NCI-H2227 (cell line): Measurements from ENCODE around the gene ELFN1.

ENCODE experiments used
- DNase-seq: peaks from one replicate; lab custom pipeline; 2025; ENCODE audit not compliant: unreplicated experiment; lab: John Stamatoyannopoulos, UW

ELFN1 gene

DNA sequence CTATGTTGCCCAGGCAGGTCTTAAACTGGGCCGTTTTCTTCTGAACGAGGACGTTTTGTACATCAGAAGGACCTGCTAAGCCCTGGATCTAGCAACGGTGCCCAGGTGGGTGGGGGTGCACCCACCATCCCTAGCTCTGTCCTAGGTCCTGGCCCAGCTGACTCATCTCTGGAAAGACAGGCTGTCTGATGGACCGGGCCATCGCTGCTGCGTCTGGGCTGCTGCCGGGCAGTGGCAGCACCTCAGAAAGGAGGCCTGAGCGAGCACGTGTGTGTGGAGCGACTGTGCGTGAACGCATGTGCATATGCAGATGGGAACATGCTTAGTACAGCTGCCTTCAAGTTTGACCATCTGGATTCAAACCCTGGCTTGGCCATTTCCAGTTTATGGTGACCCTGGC lies 7.3 kb upstream of the ELFN1 start:
- no peak for DNase-seq

DNA sequence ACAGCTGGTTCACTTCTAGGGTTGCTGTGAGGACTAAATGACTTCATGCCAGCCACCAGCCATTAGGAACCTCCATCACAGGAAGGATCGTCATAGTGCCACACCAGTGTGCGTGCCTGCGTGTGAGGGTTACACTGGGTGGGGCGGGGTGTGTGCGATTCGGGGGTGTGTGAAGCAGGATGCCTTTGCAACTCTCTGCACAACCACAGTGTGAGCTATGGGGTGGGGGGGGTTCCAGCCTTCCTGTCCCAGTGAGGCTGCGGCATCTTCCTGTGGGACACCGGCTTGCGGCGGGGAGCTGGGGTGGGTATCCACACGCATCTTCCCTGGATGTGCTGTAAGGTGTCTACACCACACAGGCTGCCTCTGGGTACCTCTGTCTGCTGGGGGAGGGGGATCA lies 6.9 kb upstream of the ELFN1 start:
- no peak for DNase-seq

- DNase-seq: no peak
Observed at GRCh38 chr7:1663857-1664651, 6.0 kb upstream of the ELFN1 start.

DNA sequence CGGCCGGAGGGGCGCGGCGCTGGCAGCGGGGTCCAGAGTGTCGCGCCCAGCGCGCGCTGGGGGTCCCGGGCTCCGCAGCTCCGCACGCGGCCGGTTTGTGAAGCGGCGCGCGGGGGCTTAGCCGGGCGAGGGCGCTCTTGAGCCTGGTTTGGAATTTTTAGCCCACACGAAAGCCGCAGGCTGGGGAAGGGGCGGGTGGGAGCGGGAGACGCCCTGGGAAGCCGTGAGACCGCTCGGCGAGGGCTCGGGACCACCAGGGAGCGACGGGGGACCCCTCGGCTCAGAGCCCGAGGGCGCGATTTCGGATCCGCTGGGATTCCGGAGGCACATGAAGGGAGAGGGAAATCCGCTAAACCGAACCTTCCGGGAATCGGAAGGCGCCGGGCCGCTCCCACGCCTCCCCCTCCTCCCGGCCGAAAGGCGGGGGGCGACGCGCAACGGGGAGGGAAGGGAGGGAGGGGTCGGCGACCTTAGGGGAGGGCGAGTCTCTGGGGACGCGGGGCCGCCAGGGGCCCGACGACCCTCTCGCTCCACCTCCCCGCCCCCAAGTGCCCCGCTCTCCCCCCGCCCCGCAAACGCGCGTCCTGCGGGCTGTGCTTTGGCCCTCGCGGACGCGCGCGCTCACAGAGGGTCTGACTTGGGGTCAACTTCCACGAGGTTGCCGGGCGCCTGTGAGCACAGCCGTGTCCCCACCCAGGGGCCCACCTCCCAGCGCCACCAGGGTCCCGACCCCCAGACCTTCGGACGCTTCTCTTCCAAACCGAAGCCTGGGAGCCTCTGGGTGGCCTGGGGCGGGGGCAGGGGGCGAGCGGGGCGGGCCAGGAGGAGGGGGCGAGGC lies 5.1 kb upstream of the ELFN1 start:
- peak; percentile 78 for DNase-seq

- peak; percentile 30 for DNase-seq
Observed at GRCh38 chr7:1665549-1666316, 4.3 kb upstream of the ELFN1 start.

DNA sequence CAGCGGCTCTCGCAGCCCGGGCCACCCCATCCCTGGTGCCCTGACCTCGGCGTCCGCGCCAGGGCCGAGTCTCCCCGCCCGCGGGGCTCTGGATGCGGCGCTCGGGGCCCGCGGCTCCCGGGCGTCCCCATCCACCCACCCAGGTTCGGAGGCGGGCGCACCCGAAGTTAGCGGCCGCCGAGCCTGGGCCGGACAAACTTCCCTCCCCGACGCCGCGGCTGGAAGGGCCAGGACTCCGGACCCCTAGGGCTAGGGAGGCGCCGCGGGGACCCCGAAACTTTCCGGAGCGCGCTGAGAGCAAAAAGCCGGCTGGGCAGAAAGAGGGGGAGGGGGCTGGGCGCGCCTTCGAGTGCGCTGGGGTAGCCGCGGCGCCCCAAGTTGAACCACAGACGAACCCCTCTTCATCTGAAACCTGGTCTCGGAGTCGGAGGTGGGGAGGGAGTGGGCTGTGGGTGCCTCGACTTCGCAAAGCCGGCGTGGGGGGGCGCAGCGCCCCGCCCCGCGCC lies 3.7 kb upstream of the ELFN1 start:
- no peak for DNase-seq

DNA sequence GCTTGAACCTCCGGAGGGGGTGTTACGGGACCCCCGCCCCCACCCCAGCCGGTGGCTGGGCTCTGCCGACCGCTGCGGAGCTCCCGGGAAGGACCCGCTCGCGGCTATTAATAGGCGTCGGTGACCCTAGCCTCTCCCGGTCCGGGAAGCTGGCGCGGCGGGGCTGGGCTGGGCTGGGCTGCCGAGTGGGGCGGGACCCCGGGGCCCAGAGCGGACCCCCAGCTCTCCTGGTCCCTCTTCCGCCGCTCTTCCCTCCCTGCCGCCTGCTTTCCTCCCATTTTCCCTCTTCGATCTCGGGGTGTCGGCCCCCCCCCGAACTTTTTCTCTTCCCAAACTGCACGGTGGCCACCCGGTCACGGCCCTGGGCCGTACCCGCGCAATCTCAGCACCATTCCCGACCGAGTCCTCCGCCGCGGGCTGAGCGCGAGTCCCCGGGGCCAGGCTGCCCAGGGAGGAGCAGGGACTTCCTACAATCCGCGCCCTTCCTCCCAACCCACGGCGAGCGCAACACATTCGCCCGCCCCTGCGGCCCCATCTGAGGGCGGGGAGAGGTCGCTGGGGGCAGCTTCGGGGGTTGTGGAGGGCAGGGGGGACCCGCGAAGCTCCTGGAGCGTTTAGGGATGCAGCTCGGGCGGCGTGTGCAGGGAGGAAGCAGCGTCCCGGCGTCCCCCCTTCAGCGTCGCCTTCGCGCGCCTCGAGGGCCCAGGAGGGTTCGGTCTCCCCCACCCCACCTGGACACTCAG lies 3.1 kb upstream of the ELFN1 start:
- DNase-seq: no peak

- DNase-seq: peak; percentile 22
Observed at GRCh38 chr7:1667566-1668395, 2.3 kb upstream of the ELFN1 start.

- DNase-seq: no peak
Observed at GRCh38 chr7:1668396-1669063, 1.5 kb upstream of the ELFN1 start.

GRCh38 chr7:1669064-1669951 lies 769 bp upstream of the ELFN1 start:
- DNase-seq: peak; percentile 53

GRCh38 chr7:1670894-1671593 lies 967 bp downstream of the ELFN1 start:
- no peak for DNase-seq

GRCh38 chr7:1671594-1672451 lies 1.7 kb downstream of the ELFN1 start:
- DNase-seq: no peak

DNA sequence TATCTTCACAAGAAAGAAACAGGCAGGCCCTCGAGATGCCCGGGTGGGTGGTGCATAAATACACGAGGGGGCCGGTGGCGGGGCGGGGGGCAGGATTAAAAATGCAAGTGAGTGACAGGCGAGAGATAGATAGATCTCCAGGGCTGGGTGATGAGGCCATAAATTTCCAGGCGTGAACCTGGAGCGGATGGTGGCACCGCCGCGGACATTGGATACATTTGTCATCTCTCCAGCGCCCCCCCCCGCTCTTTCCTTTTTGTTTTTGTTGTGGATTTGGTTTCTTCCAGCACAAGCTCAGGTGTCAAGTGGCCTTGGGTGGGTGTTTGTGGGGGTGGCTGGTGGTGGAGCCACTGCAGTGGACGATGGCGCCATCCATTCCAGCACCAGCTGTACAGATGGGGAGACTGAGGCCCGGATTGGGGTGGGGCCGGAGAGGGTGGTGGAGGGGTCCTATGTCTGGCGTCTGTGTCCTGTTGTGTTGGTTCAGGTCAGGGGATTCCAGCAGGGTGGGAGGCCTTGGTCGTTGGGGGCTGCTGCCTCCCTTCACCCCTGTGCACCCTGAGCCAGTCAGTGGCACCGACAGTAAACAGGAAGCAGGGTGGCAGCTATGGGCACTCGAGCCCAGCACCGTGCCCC lies 2.9 kb downstream of the ELFN1 start:
- DNase-seq: no peak

GRCh38 chr7:1673581-1674118 lies 3.6 kb downstream of the ELFN1 start:
- no peak for DNase-seq

GRCh38 chr7:1674161-1675035 lies 4.3 kb downstream of the ELFN1 start:
- DNase-seq: no peak
